Right cardiac atrium (tissue), 5 donors: ENCODE measurements around the gene CACFD1. TPM values are rescaled to one million over a fixed set of nuclear protein-coding genes. Genes with fewer than 3 reads are reported as not detected.

Experiments used
- ATAC-seq, 2 donors: fragments of 200-7000 bp; cut with Tn5 transposase; one replicate each; pipeline versions ENCODE4 v1.8.0 to v1.9.1; 2020; ENCODE audit warnings: moderate library complexity in 2 of 2, mild to moderate bottlenecking in 1 of 2
- DNase-seq, 3 donors: peaks; one replicate each; pipeline ENCODE4 v3.0.0-alpha.2; 2020
- H3K27ac ChIP-seq: one replicate; pipeline ENCODE4 v1.5.1; 2013; ENCODE audit warnings: mild to moderate bottlenecking, low read length, control low read depth, moderate library complexity
- H3K27me3 ChIP-seq: one replicate; pipeline ENCODE4 v1.6.1; 2013; ENCODE audit not compliant: control insufficient read depth, insufficient read depth
- H3K4me1 ChIP-seq: one replicate; pipeline ENCODE4 v1.6.1; 2013; ENCODE audit warnings: low read length; ENCODE audit not compliant: control insufficient read depth, insufficient read depth
- H3K4me3 ChIP-seq: one replicate; pipeline ENCODE4 v1.5.1; 2013; ENCODE audit warnings: low read length, control low read depth
- H3K9me3 ChIP-seq: one replicate; pipeline ENCODE4 v1.6.1; 2013; ENCODE audit warnings: low read length; ENCODE audit not compliant: control insufficient read depth
- WGBS: extraction: QIAGEN DNeasy Blood & Tissue Kit; methylation state at CpG from one replicate; pipeline ENCODE4 v1.1.7; 2013; 5-methylcytosine and 5-hydroxymethylcytosine counted together
- intact Hi-C, 4 donors: fragments of 100-400 bp; cut with DNase I; formaldehyde crosslinking; loops; one replicate each; pipeline versions ENCODE4 v1.11.0 to v1.14.0; 2022 to 2023
- polyA plus RNA-seq: library from polyadenylated mRNA; stranded (reverse); fragments of 200-250 nt; gene quantifications from one replicate; pipeline ENCODE4 v1.2.3, GENCODE V29; 2013
- total RNA-seq, 4 donors: library from RNA; stranded (reverse); fragmentation: NEBNext Ultra II Directional; extraction: Animal tissue kit (Norgen Biotek cat#: 25700); gene quantifications; one replicate each; pipeline ENCODE4 v1.2.1, GENCODE V29; 2021
- donor health status: healthy with polysubstance abuse.
- donor health status: DM: no; HTN: yes; CAD: no.
- donor health status: DM: no; HTN: no; CAD: no.
- donor health status: DM: no; HTN: yes; CAD: no; lungs with severe emphysema.
- donor health status: DM: yes; HTN: yes; CAD: no.

The CACFD1 gene
- total and polyA plus RNA-seq, 5 donors = 10.8 to 13.9 (median 13.7) TPM

GRCh38 chr9:133464638-133465037 is 4.9 kb downstream of the CACFD1 start:
- intact Hi-C loops = loop anchor here in 1 of 4 donors (10.0 kb wide), 1 partner anchor 50 kb away; the partner anchor contains the start of gene REXO4
- DNase-seq (no peak), ATAC-seq (no peak)
- Histone ChIP-seq H3K27ac (no peak overlapping the region), H3K4me1 (peaks cover 3% of the 10 kb centered on the region), H3K27me3 (no peaks in the 10 kb centered on the region), H3K4me3 (no peak overlapping the region), H3K9me3 (no peaks in the 10 kb centered on the region)
- WGBS = 94% methylated on average over 10 of the region's 10 CpGs

- DNase-seq (no peak), ATAC-seq (no peak)
- Histone ChIP-seq H3K4me1 (no peaks in the 10 kb centered on the region), H3K9me3 (no peaks in the 10 kb centered on the region), H3K4me3 (no peak overlapping the region), H3K27me3 (no peaks in the 10 kb centered on the region), H3K27ac (no peak overlapping the region)
- intact Hi-C loops = loop anchor here in 1 of 4 donors (10.0 kb wide), 1 partner anchor 51 kb away; the partner anchor contains the start of gene REXO4
- WGBS = 70% methylated on average over 6 of the region's 6 CpGs
Measured at GRCh38 chr9:133465984-133466383, 6.2 kb downstream of the CACFD1 start.

GRCh38 chr9:133467101-133467500 is 7.3 kb downstream of the CACFD1 start:
- no peak overlapping the region for H3K4me3 ChIP-seq
- H3K27me3 ChIP-seq = no peaks in the 10 kb centered on the region
- no peak for ATAC-seq
- no peaks in the 10 kb centered on the region for H3K9me3 ChIP-seq
- no peak overlapping the region for H3K27ac ChIP-seq
- intact Hi-C loops = loop anchor here in 1 of 4 donors (10.0 kb wide), 1 partner anchor 52 kb away; the partner anchor contains the start of gene REXO4
- no peaks in the 10 kb centered on the region for H3K4me1 ChIP-seq
- DNase-seq = peak in 2 of 3 donors; percentile 21 to 36
- WGBS = 85% methylated on average over 10 of the region's 10 CpGs

- Histone ChIP-seq H3K27me3 (no peaks in the 10 kb centered on the region), H3K9me3 (no peaks in the 10 kb centered on the region), H3K27ac (no peak overlapping the region), H3K4me1 (no peaks in the 10 kb centered on the region), H3K4me3 (no peak overlapping the region)
- WGBS = 87% methylated on average over 11 of the region's 11 CpGs
- DNase-seq (peak in 2 of 3 donors; percentile 28 to 41), ATAC-seq (peak in 1 of 2 donors; percentile 2)
- intact Hi-C loops = loop anchor here in 1 of 4 donors (10.0 kb wide), 1 partner anchor 54 kb away; the partner anchor contains the start of gene REXO4
Measured at GRCh38 chr9:133468374-133468773, 8.6 kb downstream of the CACFD1 start.

GRCh38 chr9:133468777-133469421 is 9.1 kb downstream of the CACFD1 start:
- no peak overlapping the region for H3K4me3 ChIP-seq
- intact Hi-C loops = loop anchor here in 1 of 4 donors (10.0 kb wide), 1 partner anchor 54 kb away; the partner anchor contains the start of gene REXO4
- WGBS = 87% methylated on average over 6 of the region's 6 CpGs

GRCh38 chr9:133470427-133470924 is 10.7 kb downstream of the CACFD1 start:
- H3K9me3 ChIP-seq = no peaks in the 10 kb centered on the region
- no peaks in the 10 kb centered on the region for H3K27me3 ChIP-seq
- ATAC-seq (no peak), DNase-seq (peak in 2 of 3 donors; percentile 49 to 63)
- H3K4me1 ChIP-seq = no peaks in the 10 kb centered on the region
- WGBS = 74% methylated on average over 16 of the region's 16 CpGs
- intact Hi-C loops = no loop called here
- H3K27ac ChIP-seq = no peak overlapping the region
- no peak overlapping the region for H3K4me3 ChIP-seq

More at GRCh38 chr9:133468777-133469421, 9.1 kb downstream of the CACFD1 start:
- no peaks in the 10 kb centered on the region for H3K9me3 ChIP-seq
- no peak for ATAC-seq
- DNase-seq = peak in 2 of 3 donors; percentile 55
- H3K4me1 ChIP-seq = no peaks in the 10 kb centered on the region
- no peak overlapping the region for H3K27ac ChIP-seq
- no peaks in the 10 kb centered on the region for H3K27me3 ChIP-seq

- Histone ChIP-seq H3K4me3 (no peak overlapping the region), H3K27me3 (no peaks in the 10 kb centered on the region), H3K4me1 (no peaks in the 10 kb centered on the region), H3K27ac (no peak overlapping the region), H3K9me3 (no peaks in the 10 kb centered on the region)
- ATAC-seq (no peak), DNase-seq (peak in 2 of 3 donors; percentile 13 to 30)
- intact Hi-C loops = no loop called here
- WGBS = 79% methylated on average over 7 of the region's 7 CpGs
Measured at GRCh38 chr9:133470988-133471387, 11.2 kb downstream of the CACFD1 start.

GRCh38 chr9:133471551-133472276 is 11.9 kb downstream of the CACFD1 start:
- Histone ChIP-seq H3K9me3 (no peaks in the 10 kb centered on the region), H3K27ac (no peak overlapping the region), H3K4me3 (no peak overlapping the region), H3K4me1 (no peaks in the 10 kb centered on the region), H3K27me3 (no peaks in the 10 kb centered on the region)
- intact Hi-C loops = no loop called here
- DNase-seq (peak in 2 of 3 donors; percentile 57 to 60), ATAC-seq (peak in 1 of 2 donors; percentile 5)
- WGBS = 83% methylated on average over 27 of the region's 27 CpGs

- Histone ChIP-seq H3K27ac (no peak overlapping the region), H3K9me3 (no peaks in the 10 kb centered on the region), H3K27me3 (no peaks in the 10 kb centered on the region), H3K4me3 (no peak overlapping the region), H3K4me1 (no peaks in the 10 kb centered on the region)
- DNase-seq = peak in 2 of 3 donors; percentile 47
- ATAC-seq = no peak
- 87% methylated on average over 11 of the region's 11 CpGs for WGBS
- intact Hi-C loops = no loop called here
Measured at GRCh38 chr9:133472277-133472645, 12.5 kb downstream of the CACFD1 start.

GRCh38 chr9:133472753-133473378 is 13.1 kb downstream of the CACFD1 start:
- no peaks in the 10 kb centered on the region for H3K27me3 ChIP-seq
- ATAC-seq (no peak), DNase-seq (peak in 1 of 3 donors; percentile 56)
- no peak overlapping the region for H3K4me3 ChIP-seq
- intact Hi-C loops = no loop called here
- H3K4me1 ChIP-seq = no peaks in the 10 kb centered on the region
- H3K9me3 ChIP-seq = no peaks in the 10 kb centered on the region
- no peak overlapping the region for H3K27ac ChIP-seq
- 79% methylated on average over 19 of the region's 19 CpGs for WGBS
